GM12878 (cell line): ENCODE results near the gene ERN1. TPM values are rescaled to one million over a fixed set of nuclear protein-coding genes. Genes with fewer than 3 reads are reported as not detected.
A peak's percentile ranks its signal among the peaks of the same experiment; 100 is the strongest.

Experiments
- BCL3 ChIP-seq: IDR thresholded peaks from 2 replicates; pipeline ENCODE4 v1.6.1; 2011; ENCODE audit warnings: borderline replicate concordance, low read depth, mild to moderate bottlenecking, moderate library complexity, low read length; ENCODE audit not compliant: insufficient read depth, poor library complexity, severe bottlenecking
- HCFC1 ChIP-seq: fragments of 150-350 bp; IDR thresholded peaks from 2 replicates; pipeline ENCODE4 v1.6.1; 2014; ENCODE audit warnings: low read length
- IKZF2 ChIP-seq, 2 experiments: fragments of 450-650 bp; IDR thresholded peaks; 2 replicates each; pipeline ENCODE4 v1.6.1; 2017; ENCODE audit warnings: mild to moderate bottlenecking in 2 of 2, moderate library complexity in 2 of 2
- IRF4 ChIP-seq: IDR thresholded peaks from 2 replicates; pipeline ENCODE4 v1.6.1; 2011; ENCODE audit warnings: low read depth, low read length
- KLF5 ChIP-seq: fragments of 450-650 bp; IDR thresholded peaks from 2 replicates; pipeline ENCODE4 v1.6.1; 2014; ENCODE audit warnings: mild to moderate bottlenecking; ENCODE audit not compliant: partially characterized antibody
- MLLT1 ChIP-seq: fragments of 450-650 bp; IDR thresholded peaks from 2 replicates; pipeline ENCODE4 v1.6.1; 2016; ENCODE audit warnings: mild to moderate bottlenecking
- MTA3 ChIP-seq: IDR thresholded peaks from 2 replicates; pipeline ENCODE4 v1.6.1; 2012; ENCODE audit warnings: low read length, inconsistent platforms, borderline replicate concordance
- NR2F1 ChIP-seq: fragments of 450-650 bp; conservative IDR thresholded peaks from 2 replicates; pipeline ENCODE4 v1.6.1; 2017; ENCODE audit warnings: mild to moderate bottlenecking
- POLR2AphosphoS2 ChIP-seq: IDR thresholded peaks from 2 replicates; pipeline ENCODE4 v1.6.1; 2011; ENCODE audit warnings: low read depth, mild to moderate bottlenecking, low read length, improper control_type of control experiment, moderate library complexity
- POU2F2 ChIP-seq: IDR thresholded peaks from 3 replicates; pipeline ENCODE4 v1.6.1; 2011; ENCODE audit warnings: low read depth, mild to moderate bottlenecking, low read length, borderline replicate concordance
- RCOR1 ChIP-seq: conservative IDR thresholded peaks from 2 replicates; pipeline ENCODE4 v1.6.1; 2012; ENCODE audit warnings: low read depth, low read length, improper control_type of control experiment
- RELB ChIP-seq: fragments of 450-650 bp; IDR thresholded peaks from 2 replicates; pipeline ENCODE4 v1.6.1; 2017; ENCODE audit warnings: low read depth, mild to moderate bottlenecking, moderate library complexity
- RUNX3 ChIP-seq: IDR thresholded peaks from 2 replicates; pipeline ENCODE4 v1.6.1; 2012; ENCODE audit warnings: low read length, inconsistent platforms
- SP1 ChIP-seq: IDR thresholded peaks from one replicate; pipeline ENCODE4 v1.6.1; 2011; ENCODE audit warnings: low read depth, low read length
- SRF ChIP-seq, 2 experiments: IDR thresholded peaks; 2 replicates each; pipeline ENCODE4 v1.6.1; 2011; ENCODE audit warnings: low read depth in 2 of 2, low read length in 2 of 2, mild to moderate bottlenecking in 1 of 2, moderate library complexity in 1 of 2
- STAT3 ChIP-seq: IDR thresholded peaks from 2 replicates; pipeline ENCODE4 v1.6.1; 2011; ENCODE audit warnings: low read depth, low read length, improper control_type of control experiment
- ZNF207 ChIP-seq: fragments of 450-650 bp; IDR thresholded peaks from 2 replicates; pipeline ENCODE4 v1.6.1; 2014; ENCODE audit warnings: antibody characterized with exemption, mild to moderate bottlenecking, borderline replicate concordance
- ZNF24 ChIP-seq: fragments of 450-650 bp; IDR thresholded peaks from 2 replicates; pipeline ENCODE4 v1.6.1; 2017; ENCODE audit warnings: antibody characterized with exemption, mild to moderate bottlenecking
- polyA plus RNA-seq, 11 experiments: library from polyadenylated mRNA; depleted of rRNA in 4 of 11; unstranded in 6 of 11; stranded (reverse) in 5 of 11; fragments of >200 nt; fragmentation: Nextera tagmentation in 4 of 11; fragmentation: Illumina TruSeq in 1 of 11; extraction: Ambion mirVana in 4 of 11; extraction: Trizol in 1 of 11; gene quantifications; 1 replicate in 1 of 11; 2 replicates in 10 of 11; pipeline versions ENCODE4 v1.2.1 to v1.2.3, GENCODE V29; 2011 to 2016; ENCODE audit warnings: inconsistent platforms in 2 of 11, missing spikeins in 2 of 11, low read depth in 1 of 11
- total RNA-seq, 4 experiments: library from RNA; depleted of rRNA in 3 of 4; stranded (reverse); fragments of >200 nt in 3 of 4; fragmentation: Illumina TruSeq in 1 of 4; extraction: Trizol in 1 of 4; gene quantifications; 2 replicates each; pipeline versions ENCODE4 v1.2.1 to v1.2.3, GENCODE V29; 2013 to 2021
- TF ChIP-seq, protein P1 (sequence below): fragments of 450-650 bp; IDR thresholded peaks from 2 replicates; pipeline ENCODE4 v1.6.1; 2016; ENCODE audit warnings: mild to moderate bottlenecking
- TF ChIP-seq, protein P2 (sequence below): fragments of 450-650 bp; IDR thresholded peaks from 2 replicates; pipeline ENCODE4 v1.6.1; 2014; ENCODE audit warnings: mild to moderate bottlenecking
- TF ChIP-seq, protein P3 (sequence below): fragments of 450-650 bp; conservative IDR thresholded peaks from 2 replicates; pipeline ENCODE4 v1.6.1; 2017; ENCODE audit warnings: mild to moderate bottlenecking, moderate library complexity

The ERN1 gene
- total and polyA plus RNA-seq, 10 of the 15 experiments (the other 5 are each of a cell fraction or from before 2014, with no cell fraction given) = 2.6 to 19.2 (median 7.6) TPM

DNA sequence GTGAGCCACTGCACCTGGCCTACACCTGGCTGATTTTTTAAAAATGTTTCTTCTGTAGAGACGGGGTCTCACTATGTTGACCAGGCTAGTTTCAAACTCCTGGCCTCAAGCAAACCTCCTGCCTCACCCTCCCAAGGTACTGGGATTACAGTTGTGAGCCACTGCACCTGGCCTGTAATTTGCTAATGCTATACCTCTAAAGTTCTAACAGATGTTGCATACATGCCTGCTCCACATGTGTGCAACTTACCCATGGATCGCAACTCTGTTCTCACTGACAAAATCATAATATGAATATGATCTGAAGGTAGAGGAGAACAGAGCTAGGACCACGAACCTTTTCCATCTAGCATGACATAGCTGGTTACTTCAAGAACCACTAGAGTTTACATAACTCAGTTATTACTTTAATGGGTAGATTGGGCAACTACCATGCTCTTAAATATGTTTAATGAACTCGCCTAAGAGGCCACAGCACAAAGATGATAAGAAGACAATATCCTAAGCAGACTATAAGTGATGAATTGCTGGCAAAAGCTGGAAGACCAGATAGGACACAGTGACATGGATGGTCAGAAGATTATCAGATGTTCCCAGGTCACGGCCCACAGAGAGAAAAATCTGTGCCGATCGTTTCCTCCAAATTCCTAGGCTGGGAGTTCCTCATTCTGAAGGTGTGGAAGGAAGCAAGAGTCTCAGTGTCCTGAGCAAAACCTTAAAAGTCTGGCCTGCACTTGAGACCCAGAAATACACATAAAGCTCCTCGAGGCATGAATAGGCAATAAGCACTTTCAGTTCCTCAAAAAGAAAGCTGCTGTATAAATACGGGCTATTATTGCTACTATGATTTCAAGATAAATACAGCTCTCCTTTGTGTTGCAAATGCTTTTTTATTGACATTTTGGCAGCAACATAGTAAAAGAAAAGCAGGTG is 55.9 kb downstream of the ERN1 start (continued):
- TF ChIP-seq, protein P1, sequence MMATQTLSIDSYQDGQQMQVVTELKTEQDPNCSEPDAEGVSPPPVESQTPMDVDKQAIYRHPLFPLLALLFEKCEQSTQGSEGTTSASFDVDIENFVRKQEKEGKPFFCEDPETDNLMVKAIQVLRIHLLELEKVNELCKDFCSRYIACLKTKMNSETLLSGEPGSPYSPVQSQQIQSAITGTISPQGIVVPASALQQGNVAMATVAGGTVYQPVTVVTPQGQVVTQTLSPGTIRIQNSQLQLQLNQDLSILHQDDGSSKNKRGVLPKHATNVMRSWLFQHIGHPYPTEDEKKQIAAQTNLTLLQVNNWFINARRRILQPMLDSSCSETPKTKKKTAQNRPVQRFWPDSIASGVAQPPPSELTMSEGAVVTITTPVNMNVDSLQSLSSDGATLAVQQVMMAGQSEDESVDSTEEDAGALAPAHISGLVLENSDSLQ = no peak
- TF ChIP-seq HCFC1 (no peak), RELB (peak; percentile 80), POU2F2 (peak; percentile 86; the same call in 2 of the 3 replicates), BCL3 (no peak), KLF5 (no peak), ZNF24 (peak; percentile 41; the same call in 1 of the 2 replicates), SRF (IDR thresholded peaks at IDR 0.05; ENCODE audit: low read depth in 2 of 2, low read length in 2 of 2) (0 out of 4 replicates have a peak, but pooled peaks of 1 of the 2 experiments have one; percentile 8), SP1 (no peak), RUNX3 (peak; percentile 49), MLLT1 (0 out of 2 replicates have a peak, but pooled peaks have one; percentile 13), IKZF2 (IDR thresholded peaks at IDR 0.05) (peak; percentile 80 to 84), NR2F1 (no peak), POLR2AphosphoS2 (no peak), RCOR1 (no peak), IRF4 (peak; percentile 98), STAT3 (no peak), MTA3 (peak; percentile 88; the same call in 1 of the 2 replicates), ZNF207 (no peak)
- TF ChIP-seq, protein P2, sequence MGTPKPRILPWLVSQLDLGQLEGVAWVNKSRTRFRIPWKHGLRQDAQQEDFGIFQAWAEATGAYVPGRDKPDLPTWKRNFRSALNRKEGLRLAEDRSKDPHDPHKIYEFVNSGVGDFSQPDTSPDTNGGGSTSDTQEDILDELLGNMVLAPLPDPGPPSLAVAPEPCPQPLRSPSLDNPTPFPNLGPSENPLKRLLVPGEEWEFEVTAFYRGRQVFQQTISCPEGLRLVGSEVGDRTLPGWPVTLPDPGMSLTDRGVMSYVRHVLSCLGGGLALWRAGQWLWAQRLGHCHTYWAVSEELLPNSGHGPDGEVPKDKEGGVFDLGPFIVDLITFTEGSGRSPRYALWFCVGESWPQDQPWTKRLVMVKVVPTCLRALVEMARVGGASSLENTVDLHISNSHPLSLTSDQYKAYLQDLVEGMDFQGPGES = no peak
- TF ChIP-seq, protein P3, sequence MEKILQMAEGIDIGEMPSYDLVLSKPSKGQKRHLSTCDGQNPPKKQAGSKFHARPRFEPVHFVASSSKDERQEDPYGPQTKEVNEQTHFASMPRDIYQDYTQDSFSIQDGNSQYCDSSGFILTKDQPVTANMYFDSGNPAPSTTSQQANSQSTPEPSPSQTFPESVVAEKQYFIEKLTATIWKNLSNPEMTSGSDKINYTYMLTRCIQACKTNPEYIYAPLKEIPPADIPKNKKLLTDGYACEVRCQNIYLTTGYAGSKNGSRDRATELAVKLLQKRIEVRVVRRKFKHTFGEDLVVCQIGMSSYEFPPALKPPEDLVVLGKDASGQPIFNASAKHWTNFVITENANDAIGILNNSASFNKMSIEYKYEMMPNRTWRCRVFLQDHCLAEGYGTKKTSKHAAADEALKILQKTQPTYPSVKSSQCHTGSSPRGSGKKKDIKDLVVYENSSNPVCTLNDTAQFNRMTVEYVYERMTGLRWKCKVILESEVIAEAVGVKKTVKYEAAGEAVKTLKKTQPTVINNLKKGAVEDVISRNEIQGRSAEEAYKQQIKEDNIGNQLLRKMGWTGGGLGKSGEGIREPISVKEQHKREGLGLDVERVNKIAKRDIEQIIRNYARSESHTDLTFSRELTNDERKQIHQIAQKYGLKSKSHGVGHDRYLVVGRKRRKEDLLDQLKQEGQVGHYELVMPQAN = no peak
